ENCODE results near the gene DEFB131A.
"Not testable (repeated sequence)": the region's sequence is repeated elsewhere in the genome, so short reads cannot be mapped to it uniquely, and the experiment has no call there.

DEFB131A gene

GRCh38 chr4:9444114-9444513, at the start of gene DEFB131A:
DEFB131A (plus strand) TSS chr4:9444414; CDS start chr4:9444534, 120 bp downstream.
- DNase-seq: not testable (repeated sequence)

GRCh38 chr4:9405774-9406173, 38.4 kb upstream of the DEFB131A start:
- DNase-seq: not testable (repeated sequence)

- DNase-seq: not testable (repeated sequence)
Measured at GRCh38 chr4:9406491-9406890, 37.7 kb upstream of the DEFB131A start.

GRCh38 chr4:9409793-9410192, 34.4 kb upstream of the DEFB131A start:
- DNase-seq: no peak

- not testable (repeated sequence) for DNase-seq
Measured at GRCh38 chr4:9421884-9422455, 22.2 kb upstream of the DEFB131A start.

- not testable (repeated sequence) for DNase-seq
Measured at GRCh38 chr4:9425916-9426315, 18.3 kb upstream of the DEFB131A start.

GRCh38 chr4:9430061-9430460, 14.2 kb upstream of the DEFB131A start:
- DNase-seq: not testable (repeated sequence)

GRCh38 chr4:9433320-9433719, 10.9 kb upstream of the DEFB131A start:
- not testable (repeated sequence) for DNase-seq

- DNase-seq: not testable (repeated sequence)
Measured at GRCh38 chr4:9436728-9437127, 7.5 kb upstream of the DEFB131A start.

GRCh38 chr4:9442355-9442754, 1.9 kb upstream of the DEFB131A start:
- DNase-seq: not testable (repeated sequence)

GRCh38 chr4:9444681-9445080, 467 bp downstream of the DEFB131A start:
- DNase-seq: not testable (repeated sequence)

GRCh38 chr4:9452251-9452650, 8.0 kb downstream of the DEFB131A start:
- not testable (repeated sequence) for DNase-seq

GRCh38 chr4:9454284-9454683, 10.1 kb downstream of the DEFB131A start:
- not testable (repeated sequence) for DNase-seq

GRCh38 chr4:9455046-9455445, 10.8 kb downstream of the DEFB131A start:
- DNase-seq: not testable (repeated sequence)

GRCh38 chr4:9479466-9479865, 35.3 kb downstream of the DEFB131A start:
- DNase-seq: not testable (repeated sequence)

GRCh38 chr4:9480066-9480465, 35.9 kb downstream of the DEFB131A start:
- DNase-seq: not testable (repeated sequence)

- DNase-seq: not testable (repeated sequence)
Measured at GRCh38 chr4:9482871-9483270, 38.7 kb downstream of the DEFB131A start.

- DNase-seq: not testable (repeated sequence)
Measured at GRCh38 chr4:9483682-9484081, 39.5 kb downstream of the DEFB131A start.

- not testable (repeated sequence) for DNase-seq
Measured at GRCh38 chr4:9486880-9487279, 42.7 kb downstream of the DEFB131A start.

- not testable (repeated sequence) for DNase-seq
Measured at GRCh38 chr4:9488796-9489195, 44.6 kb downstream of the DEFB131A start.

- DNase-seq: not testable (repeated sequence)
Measured at GRCh38 chr4:9490496-9490895, 46.3 kb downstream of the DEFB131A start.

- DNase-seq: not testable (repeated sequence)
Measured at GRCh38 chr4:9490986-9491385, 46.8 kb downstream of the DEFB131A start.

- DNase-seq: not testable (repeated sequence)
Measured at GRCh38 chr4:9493589-9493988, 49.4 kb downstream of the DEFB131A start.

GRCh38 chr4:9494256-9495035, 50.2 kb downstream of the DEFB131A start:
- DNase-seq: not testable (repeated sequence)
